ENCODE measurements around the gene RNF13.

DNA sequence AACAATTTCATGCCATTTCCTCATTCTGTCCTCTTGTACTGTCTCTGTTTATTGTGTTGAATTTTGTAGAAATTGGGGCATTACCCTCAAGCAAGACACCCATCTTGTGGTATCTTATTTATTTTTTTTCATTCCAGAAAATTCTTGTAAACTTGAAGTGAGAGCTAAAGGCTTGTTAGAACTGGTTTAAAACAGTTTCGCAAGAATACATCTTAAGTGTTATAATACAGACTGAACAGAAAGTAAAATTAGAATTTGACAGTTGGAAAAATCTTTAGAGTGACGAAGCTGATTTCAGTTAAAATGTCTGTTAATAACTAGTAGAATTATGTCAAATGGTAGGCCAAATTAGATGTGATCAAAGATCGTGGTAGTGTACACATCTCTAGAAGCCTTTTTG lies 26.9 kb downstream of the RNF13 start:
- TF ChIP-seq, protein P1, sequence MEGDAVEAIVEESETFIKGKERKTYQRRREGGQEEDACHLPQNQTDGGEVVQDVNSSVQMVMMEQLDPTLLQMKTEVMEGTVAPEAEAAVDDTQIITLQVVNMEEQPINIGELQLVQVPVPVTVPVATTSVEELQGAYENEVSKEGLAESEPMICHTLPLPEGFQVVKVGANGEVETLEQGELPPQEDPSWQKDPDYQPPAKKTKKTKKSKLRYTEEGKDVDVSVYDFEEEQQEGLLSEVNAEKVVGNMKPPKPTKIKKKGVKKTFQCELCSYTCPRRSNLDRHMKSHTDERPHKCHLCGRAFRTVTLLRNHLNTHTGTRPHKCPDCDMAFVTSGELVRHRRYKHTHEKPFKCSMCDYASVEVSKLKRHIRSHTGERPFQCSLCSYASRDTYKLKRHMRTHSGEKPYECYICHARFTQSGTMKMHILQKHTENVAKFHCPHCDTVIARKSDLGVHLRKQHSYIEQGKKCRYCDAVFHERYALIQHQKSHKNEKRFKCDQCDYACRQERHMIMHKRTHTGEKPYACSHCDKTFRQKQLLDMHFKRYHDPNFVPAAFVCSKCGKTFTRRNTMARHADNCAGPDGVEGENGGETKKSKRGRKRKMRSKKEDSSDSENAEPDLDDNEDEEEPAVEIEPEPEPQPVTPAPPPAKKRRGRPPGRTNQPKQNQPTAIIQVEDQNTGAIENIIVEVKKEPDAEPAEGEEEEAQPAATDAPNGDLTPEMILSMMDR (IDR thresholded peaks at IDR 0.05), result no peak
- no peak for TF ChIP-seq POLR2A (IDR thresholded peaks at IDR 0.05)

Measured in breast epithelium (tissue), 3 donors.